Germinal center (tissue), 1 donor: ENCODE measurements around the gene NRTN.
"Not testable (repeated sequence)": the region's sequence is repeated elsewhere in the genome, so short reads cannot be mapped to it uniquely, and the experiment has no call there.

ENCODE experiments used
- DNase-seq: peaks from one replicate; pipeline ENCODE4 v3.0.0; 2012; ENCODE audit warnings: mixed read lengths, low spot score

NRTN gene

DNA sequence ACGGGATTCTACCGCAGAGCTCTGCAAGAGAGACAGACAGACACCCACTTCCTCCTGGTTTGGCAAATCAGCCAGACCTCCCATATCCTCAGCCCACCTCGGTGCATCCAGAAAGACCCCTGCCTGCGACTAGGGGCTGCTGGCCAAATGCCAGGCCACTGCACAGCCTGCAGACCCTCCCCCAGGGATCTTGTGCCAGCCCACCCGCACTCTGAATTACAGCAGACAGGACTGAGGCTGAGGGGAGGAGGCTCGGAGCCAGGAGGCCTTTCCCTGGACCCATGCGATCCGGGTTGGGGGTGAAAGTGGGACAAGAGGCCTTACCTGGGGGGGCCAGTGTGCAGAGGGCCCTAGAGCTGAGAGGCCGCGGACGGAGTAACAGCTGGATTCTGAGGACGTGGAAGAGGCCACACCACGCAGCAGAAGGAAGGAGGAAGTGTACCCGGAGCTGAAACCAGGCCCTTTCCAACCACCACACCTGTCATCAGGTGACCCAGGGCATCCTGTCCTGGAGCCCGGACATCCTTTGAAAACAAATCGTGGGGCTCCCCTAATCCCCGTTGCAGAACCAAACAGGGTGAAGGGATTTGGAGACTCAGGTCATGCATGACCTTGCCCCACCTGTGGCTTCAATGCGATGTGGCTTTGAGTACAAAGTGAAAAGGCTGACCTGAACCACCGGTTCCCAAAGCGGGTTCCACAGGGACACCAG lies 33.6 kb downstream of the NRTN start:
- DNase-seq = no peak

DNA sequence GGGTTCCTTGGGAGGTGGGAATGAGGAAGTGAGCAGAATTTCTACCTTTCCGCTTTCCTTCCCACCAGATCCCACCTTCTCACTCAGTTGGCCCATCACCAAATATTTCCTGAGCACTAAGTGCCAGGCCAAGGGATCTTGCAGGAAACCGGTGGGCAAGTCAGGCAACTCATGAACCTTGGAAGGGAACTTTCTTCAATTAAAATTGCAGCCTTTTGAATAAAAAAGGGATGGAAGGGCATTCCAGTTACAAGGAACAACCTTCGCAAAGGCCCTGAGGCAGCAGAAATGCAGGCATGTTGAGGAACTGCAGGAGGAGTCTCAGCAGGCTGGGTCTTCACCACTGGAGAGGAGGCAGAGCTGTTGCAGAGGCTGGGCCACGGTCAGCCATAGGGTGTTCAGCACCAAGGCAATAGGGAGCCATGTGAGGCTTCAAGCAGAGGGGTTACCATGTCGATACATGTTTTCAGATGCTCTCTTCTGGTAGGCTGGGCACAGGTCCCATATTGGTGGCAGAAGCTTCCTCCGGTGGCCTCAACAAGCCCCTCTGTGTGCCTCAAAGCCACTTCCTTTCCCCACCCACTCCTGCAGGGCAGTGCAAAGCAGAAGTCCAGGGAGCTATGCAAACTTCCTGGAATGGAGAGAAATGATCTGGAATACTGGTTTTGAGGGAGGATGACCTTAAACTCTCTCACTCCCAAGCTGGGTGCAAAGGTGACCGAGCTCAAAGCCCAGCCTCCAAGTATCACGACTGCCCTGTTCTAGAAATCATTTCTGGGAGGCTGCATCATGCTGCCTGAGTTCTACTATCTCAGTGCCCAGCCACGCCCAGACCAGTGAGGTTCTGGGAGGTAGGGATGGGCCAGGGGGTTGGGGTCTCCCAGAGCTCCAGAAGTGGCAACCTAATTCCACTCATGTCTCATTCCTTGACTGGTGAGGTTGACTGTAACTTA lies 34.5 kb downstream of the NRTN start, which contains the start of gene FUT6:
Gene FUT6, minus strand, starts transcription at position 638 of the 953 bp plus-strand sequence. CDS start 7,135 bp downstream, outside the sequence.
- DNase-seq = no peak

DNA sequence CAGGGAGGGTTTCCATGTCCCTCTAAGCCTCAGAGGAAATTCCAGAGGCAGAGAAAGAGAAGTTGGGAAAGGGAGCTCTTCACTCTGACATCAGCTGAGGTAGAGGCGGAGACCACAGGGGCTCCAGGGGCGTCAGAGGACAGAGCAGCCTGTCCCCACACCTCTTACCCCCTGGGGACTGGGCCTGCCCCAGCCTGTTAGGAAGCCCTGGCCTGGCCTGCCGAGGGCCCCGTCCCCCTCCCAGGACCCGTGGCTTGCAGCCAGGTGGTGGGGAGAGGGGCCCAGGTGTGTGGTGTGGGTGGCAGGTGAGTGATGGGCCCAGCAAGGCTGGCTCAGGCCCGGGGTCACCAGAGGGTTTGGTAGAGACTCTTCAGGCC lies 36.9 kb downstream of the NRTN start:
- not testable (repeated sequence) for DNase-seq

DNA sequence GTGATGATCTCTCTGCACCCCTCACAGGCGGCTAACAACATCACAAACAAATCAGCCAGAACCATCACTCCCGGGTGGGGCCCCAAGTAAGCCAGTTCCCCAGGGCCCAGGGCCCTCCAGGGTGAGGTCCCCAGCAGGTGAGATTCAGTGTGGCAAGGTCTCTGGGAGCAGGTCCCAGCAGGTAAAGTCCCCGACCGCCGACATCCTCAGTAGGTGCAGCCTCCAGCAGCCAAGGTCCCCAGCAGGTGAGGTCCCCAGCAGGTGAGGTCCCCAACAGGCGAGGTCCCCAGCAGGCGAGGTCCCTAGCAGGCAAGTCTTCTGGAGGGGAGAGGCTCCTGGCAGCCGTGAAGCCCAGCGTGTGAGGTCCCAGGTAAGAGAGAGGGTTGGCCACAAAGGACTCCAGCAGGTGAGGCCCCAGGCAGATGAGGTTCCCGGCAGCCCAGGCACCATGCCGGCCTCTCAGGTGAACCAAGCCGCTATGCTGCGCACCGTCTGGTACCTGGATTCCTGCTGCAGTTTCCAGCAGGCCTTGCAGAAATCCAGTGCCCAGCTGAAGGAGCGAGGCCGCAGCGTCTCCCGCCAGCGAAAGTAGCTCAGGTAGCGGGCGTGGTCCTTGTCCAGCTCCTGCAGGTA lies 38.5 kb downstream of the NRTN start:
- no peak for DNase-seq

DNA sequence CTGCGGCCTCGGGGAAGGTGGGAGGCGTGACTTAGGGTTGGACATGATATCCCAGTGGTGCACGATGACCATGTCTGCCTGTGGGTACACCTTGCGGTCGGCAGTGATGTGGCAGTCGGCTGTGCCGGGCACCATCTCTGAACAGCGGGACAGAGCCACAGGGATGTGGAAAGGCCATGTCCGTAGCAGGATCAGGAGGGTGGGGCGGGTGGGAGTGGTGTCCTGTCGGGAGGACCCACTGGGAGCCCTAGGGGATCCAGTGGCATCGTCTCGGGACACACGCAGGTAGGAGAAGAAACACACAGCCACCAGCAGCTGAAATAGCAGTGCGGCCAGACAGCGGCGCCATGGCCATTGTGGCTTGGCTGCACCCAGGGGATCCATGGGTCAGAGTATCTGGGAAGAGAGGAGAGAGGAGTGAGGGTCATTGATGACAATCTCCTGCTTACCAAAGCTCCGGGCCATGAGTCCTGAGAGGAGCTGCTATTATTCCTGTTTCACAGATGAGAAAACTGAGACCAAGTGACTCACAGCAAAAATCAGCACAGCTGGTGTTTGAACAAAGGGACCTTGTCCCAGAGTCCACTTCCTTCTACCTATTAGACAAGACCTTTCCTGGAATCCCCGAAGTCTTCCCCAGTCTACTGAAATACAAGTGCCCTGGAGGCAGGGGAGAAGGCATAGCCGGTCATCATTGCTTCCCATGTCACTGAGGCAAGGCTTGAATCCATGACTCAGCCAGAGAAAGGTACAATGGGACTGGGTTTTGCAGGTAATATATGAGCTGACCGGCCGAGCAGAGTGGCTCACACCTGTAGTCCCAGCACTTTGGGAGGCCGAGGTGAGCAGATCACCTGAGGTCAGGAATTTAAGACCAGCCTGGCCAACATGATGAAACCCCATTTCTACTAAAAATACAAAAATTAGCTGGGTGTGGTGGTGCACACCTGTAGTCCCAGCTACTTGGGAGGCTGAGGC lies 39.9 kb downstream of the NRTN start:
- DNase-seq = no peak

DNA sequence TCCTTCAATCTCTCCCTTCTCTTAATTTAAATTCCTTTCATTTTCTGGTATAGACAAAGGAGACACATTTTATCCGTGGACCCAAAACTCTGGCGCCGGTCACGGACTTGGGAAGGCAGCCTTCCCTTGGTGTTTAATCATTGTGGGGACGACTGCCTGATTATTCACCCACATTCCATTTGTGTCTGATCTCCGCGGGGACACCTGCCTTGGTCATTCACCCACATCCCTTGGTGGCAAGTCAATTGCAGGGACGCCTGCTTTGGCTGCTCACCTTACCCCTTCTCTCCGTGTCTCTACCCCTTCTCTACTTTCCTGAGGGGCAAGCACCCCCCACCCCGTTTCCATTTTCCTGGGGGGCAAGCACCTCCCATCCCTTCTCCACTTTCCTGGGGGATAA lies 43.0 kb downstream of the NRTN start:
- not testable (repeated sequence) for DNase-seq

DNA sequence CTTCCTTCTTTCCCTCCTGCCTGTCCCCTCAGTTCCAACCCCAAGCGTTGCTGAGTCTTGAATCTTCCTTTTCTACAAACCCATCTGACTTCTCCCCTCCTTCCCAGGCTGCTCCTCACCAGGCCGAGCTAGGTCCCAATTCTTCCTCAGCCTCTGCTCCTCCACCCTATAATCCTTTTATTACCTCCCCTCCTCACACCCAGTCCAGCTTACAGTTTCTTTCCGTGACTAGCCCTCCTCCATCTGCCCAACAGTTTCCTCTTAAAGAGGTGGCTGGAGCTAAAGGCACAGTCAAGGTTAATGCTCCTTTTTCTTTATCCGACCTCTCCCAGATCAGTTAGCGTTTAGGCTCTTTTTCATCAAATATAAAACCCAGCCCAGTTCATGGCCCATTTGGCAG lies 43.8 kb downstream of the NRTN start:
- DNase-seq = not testable (repeated sequence)

DNA sequence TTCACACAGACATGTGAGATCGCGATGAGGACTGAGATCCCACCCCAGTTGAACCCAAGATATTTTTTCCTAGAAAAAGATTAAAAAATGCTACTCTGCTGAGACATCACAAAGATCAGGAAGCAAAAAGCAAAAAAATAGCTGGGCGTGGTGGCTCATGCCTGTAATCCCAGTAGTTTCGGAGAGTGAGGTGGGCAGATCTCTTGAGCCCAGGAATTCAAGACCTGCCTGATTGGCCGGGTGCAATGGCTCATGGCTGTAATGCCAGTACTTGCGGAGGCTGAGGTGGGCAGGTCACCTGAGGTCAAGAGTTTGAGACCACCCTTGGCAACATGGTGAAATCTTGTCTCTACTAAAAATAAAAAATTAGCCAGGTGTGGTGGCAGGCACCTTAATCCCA lies 45.3 kb downstream of the NRTN start:
- DNase-seq = no peak

DNA sequence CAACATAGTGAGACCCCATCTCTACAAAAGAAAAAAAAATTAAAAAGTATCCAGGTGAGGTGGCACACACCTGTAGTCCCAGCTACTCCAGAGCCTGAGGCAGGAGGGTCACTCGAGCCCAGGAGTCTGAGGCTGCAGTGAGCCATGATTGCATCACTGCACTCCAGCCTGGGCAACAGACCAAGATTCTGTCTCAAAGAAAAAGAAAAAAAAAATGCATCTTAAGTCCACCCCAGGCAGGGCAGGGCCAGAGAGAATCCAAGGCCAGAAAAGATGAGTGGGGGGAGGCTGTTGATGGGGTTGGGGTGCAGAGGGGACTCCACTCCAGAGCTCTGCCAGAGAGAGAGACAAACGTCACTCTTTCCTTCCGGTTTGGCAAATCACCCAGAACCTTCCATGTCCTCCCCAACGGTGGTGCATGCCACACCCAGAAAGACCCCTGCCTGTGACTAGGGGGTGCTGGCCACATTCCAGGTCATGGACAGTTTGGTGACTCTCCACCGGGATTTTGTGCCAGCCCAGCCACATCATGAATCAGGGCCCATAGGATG lies 46.0 kb downstream of the NRTN start:
- DNase-seq = no peak

DNA sequence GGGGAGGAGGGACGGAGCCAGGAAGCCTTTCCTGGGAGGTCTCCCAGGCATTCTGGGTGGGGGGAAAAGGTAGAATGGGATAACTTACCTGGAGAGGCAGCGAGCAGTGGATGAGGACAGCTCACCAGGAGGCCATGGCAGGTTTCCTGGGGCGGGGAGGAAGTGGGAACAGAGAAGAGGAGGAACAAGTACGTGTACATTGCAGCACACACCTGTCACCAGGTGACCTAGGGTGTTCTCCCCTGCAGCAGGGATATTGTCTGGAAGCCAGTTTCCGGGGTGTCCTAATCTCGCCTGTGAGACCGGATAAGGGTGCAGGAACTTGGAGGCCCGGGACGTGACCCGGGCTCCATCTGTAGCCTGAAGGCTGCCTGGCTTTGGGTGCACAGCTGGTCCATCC lies 46.4 kb downstream of the NRTN start, which contains the start of gene FUT3:
Gene FUT3, minus strand, starts transcription at position 148 of the 400 bp plus-strand sequence.
- DNase-seq = no peak

DNA sequence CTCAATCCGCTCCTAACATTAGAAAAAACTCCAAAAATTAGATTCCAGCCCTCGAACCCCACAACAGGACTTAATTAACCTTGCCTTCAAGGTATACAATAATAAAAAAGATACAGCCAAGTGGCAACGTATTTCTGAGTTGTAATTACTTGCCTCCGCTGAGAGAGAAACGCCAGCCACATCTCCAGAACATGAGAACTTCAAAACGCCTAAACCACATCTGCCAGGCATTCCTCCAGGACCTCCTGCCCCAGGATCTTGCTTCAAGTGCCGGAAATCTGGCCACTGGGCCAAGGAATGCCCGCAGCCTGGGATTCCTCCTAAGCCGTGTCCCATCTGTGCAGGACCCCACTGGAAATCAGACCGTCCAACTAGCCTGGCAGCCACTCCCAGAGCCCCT lies 49.3 kb downstream of the NRTN start:
- not testable (repeated sequence) for DNase-seq

DNA sequence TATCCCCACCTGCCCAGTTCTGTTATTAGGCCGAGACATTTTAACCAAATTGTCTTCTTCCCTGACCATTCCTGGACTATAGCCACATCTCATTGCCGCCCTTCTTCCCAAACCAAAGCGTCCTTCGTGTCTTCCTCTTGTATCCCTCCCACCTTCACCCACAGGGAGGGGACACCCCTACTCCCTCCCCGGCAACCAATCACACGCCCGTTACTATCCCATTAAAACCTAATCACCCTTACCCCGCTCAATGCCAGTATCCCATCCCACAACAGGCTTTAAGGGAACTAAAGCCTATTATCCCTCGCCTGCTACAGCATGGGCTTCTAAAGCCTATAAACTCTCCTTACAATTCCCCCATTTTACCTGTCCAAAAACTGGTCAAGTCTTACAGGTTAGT lies 50.3 kb downstream of the NRTN start:
- not testable (repeated sequence) for DNase-seq

DNA sequence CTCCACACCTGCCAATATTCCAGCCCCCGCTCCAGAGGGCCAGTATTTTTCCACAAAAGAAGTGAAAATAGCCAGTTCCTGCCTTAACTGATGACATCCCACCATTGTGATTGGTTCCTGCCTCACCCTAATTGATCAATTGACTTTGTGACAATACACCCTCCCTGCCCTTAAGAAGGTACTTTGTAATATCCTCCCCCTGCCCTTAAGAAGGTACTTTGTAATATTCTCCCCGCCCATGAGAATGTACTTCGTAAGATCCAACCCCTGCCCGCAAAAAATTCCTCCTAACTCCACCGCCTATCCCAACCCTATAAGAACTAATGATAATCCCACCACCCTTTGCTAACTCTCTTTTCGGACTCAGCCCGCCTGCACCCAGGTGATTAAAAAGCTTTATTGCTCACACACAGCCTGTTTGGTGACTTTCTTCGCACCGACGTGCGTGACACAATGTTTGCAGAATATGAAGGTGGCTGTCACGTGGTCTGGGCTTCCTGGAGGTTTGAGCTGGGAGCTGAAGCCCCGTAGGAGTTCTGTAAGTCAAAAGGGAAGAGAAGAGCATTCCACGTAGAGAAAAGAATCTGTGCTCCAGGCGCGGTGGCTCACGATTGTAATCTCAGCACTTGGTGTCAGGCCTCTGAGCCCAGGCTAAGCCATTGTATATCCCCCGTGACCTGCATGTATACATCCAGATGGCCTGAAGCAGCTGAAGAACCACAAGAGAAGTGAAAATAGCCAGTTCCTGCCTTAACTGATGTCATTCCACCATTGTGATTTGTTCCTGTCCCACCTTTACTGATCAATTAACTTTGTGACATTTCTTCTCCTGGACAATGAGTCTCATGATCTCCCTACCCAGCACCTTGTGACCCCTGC lies 52.6 kb downstream of the NRTN start:
- no peak for DNase-seq

DNA sequence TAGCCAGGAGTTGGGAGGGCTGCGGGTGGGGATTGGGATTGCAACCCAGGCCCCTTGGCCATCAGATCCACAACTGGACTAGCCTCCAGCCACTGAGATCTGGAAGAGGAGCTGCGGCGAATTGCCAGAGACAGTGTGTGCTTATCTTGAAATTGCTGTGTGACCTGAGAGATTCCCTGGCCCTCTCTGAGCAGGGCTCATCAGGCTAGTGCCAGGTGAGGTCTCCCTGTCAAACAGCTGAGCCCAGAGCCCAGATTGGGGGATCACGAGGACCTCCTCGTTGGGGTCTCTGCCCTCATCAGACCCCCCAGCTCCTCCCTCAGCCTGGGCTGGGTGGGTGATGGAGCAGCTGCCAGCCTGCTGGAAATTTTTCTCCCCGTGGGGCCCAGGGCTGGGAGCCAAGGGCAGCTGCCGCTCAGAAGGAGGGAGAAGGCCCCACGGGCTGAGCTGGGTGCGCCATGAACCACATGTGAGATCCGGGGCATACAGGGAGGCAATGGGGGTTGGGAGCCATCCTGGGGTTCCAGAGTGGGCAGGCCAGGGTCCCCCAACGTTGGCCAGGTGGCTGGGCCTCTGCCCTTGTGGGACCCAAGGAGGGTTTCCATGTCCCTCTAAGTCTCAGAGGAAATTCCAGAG lies 58.3 kb downstream of the NRTN start:
- no peak for DNase-seq

DNA sequence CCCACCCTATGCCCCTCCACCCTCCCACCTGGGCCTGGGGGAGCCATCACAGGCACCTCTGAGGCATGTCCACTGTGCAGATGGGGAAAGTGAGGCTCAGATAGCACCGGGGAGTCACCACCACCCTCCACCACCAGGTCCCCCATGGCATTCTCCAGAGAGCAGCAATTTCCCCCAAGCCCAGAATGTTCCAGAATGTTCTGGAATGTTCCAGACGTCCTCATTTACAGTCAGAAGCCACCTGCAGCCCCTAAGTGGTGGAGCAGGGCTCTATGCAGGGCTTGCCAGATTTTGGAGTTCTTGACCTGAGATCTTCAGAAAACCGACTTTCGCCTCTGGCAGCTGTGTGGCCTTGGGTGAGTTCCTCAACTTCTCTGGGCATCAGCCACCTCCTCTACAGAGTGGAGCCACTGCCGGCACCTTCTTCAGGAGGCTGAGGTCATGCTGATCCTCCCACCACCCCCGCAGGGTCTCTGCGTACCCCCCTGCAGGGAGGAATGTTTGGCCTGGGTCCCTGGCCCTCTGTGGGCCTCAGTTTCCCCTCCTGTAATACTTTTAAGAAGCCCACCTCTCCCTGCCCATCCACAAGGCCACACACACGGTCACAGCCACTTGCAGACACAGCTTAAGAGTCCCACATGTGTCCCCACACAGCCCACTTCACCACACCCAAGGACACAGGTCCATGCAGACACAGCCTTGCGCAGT lies 59.3 kb downstream of the NRTN start:
- no peak for DNase-seq

DNA sequence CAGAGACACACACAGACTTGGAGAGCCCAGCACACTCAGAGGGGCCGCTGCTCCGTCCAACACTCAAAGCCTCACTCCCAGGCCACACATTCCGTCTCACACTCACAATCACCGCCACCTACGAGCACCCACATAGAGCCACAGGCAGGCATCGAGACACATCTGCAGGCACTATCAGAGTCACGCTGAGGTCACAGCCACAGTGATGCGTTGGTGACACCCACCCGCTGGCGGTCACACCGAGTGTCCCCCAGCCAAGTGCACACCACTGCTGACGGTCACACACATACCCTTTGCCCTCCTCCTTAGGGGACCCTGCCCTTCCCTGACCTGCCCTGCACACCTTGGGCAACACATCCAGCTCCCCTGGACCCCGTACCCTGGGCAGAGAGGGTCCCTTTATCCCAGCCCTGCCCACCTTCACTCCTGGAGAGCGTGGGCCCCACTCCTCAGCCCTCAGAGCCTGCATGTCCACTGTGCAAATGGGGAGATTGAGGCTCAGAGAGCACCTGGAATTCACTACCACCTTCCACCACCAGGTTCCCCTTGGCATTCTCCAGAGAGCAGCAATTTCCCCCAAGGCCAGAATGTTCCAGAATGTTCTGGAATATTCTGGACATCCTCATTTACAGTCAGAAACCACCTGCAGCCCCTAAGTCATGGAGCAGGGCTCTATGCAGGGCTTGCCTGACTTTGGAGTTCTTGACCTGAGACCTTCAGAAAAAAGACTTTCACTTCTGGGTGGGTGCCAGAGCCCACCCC lies 60.0 kb downstream of the NRTN start:
- DNase-seq = peak; percentile 27

DNA sequence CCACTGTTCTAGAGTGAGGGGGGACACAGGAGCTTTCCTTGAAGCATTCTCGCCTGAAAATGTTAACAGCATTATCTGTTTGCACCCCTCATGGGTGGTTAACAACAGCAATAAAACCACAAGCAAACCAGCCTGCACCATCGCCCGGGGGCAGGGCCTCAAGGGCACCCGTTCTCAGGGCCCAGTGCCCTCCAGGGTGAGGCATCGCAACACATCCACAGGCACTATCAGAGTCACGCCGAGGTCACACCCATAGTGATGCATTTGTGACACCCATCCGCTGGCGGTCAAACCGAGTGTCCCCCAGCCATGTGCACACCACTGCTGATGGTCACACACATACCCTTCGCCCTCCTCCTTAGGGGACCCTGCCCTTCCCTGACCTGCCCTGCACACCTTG lies 60.9 kb downstream of the NRTN start:
- no peak for DNase-seq
